Left colon (tissue), 2 donors: ENCODE measurements around the gene SP3. TPM values are rescaled to one million over a fixed set of nuclear protein-coding genes. Genes with fewer than 3 reads are reported as not detected.
A peak's percentile ranks its signal among the peaks of the same experiment; 100 is the strongest.

Experiments used
- ATAC-seq: fragments of 200-7000 bp; cut with Tn5 transposase; one replicate; pipeline ENCODE4 v1.9.1; 2020; ENCODE audit warnings: mild to moderate bottlenecking, moderate library complexity
- DNase-seq, 2 donors: peaks; one replicate each; pipeline ENCODE4 v3.0.0-alpha.2; 2020
- intact Hi-C, 2 donors: fragments of 100-400 bp; cut with DNase I in 1 of 2; cut with micrococcal nuclease in 1 of 2; formaldehyde crosslinking; loops; one replicate each; pipeline versions ENCODE4 v1.11.2 to v1.14.0; 2022; cut with DNase I, micrococcal nuclease
- total RNA-seq, 2 donors: library from RNA; stranded (reverse); fragmentation: NEBNext Ultra II Directional; extraction: Animal tissue kit (Norgen Biotek cat#: 25700); gene quantifications; one replicate each; pipeline ENCODE4 v1.2.1, GENCODE V29; 2021
- donor health status: DM: no; HTN: no; CAD: no.
- donor health status: DM: yes; HTN: yes; CAD: no.

Gene SP3
- total RNA-seq, 2 donors from 2014 or later = 67.8 to 92.6 TPM

DNA sequence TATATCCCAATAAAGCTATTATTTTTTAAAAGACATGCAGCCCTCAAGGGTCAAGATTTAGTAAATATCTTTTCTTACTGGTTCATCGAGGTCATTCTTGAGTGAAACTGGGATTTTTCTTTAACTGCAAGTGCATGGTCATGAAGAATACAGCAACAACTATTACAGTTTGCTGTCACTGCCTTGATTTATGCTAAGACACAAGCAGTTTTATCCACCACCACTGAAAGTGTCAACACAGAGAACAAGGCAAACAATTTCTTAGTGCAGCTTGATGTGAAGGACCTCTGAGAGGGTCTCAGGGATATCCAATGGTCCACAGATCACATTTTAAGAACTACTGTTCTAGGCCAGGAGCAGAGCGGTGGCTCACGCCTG is 12.1 kb downstream of the SP3 start:
- DNase-seq = no peak
- intact Hi-C loops = no loop called here
- no peak for ATAC-seq

DNA sequence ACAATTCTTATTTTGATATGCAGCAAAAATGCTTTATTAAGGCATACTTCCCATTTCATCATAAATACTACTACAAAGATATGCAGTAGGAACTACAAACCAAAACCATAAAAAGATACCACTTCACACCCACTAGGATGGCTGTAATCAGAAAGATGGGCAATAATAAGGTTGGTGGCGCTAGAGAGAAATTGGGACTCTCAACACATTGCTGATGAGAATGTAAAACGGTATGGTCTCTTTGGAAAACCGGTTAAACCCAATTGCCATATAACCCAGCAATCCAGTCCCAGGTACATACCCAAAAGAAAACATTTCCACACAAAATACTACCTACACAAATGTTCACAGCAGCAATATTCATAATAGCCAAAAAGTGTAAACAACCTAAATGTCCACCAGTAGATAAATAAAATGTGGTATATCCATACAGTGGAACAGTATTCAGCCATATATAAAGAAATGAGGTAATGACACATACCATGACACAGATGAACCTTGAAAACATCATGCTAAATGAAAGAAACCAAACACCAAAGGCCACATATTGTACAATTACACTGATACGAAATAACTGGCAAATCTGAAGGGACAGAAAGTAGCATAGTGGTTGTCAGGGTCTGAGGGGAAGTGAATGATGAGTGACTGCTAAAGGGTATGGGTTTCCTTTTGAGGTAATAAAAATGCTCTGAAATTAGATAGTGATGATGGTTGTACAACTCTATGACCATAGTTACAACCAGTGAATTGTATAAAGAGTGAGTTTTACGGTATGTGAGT is 12.7 kb downstream of the SP3 start:
- ATAC-seq (peak; percentile 11), DNase-seq (no peak)
- intact Hi-C loops = no loop called here

DNA sequence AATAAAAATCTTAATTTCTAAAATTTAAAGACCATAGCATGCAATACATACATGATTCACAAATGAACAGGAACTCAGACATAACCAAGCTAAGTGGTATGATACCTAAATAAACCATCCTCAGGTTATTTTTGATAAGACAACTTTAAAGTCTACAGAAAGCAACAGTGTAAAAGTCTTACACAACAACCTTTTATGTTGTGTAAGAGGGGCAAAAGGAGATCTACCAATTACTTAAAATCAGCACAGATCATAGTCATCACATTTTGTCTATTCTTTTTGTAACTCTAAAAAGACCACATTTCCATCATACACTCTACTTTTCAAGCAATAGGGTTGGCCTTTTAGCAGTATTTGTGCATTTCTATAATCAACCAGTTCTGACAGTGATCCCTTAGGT is 16.3 kb downstream of the SP3 start:
- intact Hi-C loops = no loop called here
- DNase-seq (no peak), ATAC-seq (no peak)

DNA sequence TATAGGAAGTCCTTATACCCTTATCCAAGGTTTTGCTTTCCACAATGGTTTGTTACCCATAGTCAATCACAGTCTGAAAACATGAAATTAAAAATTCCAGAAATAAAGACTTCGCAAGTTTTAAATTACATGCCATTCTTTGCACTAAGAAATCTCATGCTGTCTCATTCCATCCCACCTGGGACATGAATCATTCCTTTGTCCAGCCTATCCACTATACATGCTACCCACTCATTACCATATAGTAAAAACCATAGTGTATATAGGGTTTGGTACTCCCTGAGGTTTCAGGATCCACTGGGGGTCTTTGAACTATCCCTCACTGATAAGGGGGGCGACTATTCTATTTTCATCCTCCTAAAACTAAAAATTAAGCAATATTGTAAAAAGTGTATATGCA is 17.0 kb downstream of the SP3 start:
- ATAC-seq = no peak
- intact Hi-C loops = no loop called here
- no peak for DNase-seq

DNA sequence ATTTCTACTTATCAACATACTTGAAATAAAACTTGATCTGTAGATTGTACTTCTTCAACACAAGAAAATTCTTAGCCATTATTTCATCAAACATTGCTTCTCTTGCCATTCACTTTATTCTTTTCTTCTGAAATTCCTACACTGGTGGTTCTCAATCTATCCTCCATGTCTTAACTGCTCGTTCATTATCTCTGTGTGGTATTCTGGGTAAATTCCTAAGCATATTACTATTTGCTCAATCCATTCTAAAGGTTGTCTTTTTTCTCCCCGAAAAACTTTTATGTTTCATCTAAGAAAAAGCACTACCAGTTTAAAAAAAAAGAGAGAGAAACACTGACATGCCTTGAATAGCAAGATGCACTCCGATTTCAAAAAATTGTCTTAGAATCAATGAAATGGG is 18.0 kb downstream of the SP3 start:
- no peak for ATAC-seq
- intact Hi-C loops = no loop called here
- DNase-seq = no peak

DNA sequence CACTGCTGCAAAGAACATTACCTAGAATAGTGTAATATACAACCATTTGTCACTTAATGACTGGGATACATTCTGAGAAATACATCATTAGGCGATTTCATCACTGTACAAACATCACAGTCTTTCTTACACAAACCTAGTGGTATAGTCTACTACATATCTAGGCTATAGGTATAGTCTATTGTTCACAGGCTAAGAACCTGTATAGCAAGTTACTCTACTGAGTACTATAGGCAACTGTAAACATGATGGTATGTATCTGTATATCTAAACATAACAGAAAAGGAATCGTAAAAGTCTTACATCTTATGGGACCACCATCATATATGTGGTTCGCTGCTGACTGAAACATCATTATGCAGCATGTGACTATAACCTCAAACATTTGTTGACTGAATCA is 21.4 kb downstream of the SP3 start:
- ATAC-seq = no peak
- intact Hi-C loops = no loop called here
- DNase-seq = no peak

DNA sequence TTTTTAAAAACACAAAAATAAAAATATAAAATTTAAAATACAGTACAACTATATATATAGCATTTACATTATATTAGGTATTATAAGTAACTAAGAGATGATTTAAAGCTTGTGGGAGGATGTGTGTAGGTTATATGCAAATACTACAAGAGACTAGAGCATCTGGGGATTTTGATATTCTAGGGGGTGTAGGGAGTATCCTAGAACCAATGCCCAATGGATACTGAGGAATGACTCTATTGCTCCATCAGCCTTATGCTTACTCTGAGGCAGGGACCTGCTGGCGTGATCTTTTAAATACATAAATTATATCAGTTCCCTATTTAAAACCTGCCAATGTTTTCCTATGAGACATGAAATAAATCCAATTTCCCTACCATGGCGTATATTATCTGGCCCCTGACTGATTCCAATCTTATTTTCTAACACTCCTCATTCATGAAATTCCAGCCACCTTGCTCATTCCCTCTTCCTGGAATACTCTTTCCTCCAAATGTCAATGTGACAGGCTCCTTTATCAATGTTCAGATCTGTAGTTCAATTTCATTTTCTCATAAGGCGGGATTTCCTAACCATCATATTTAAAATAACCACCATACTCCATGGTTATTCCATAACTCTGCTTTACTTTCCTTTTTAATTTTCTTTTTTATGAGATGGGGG is 22.2 kb downstream of the SP3 start:
- ATAC-seq = no peak
- DNase-seq = no peak
- intact Hi-C loops = no loop called here

DNA sequence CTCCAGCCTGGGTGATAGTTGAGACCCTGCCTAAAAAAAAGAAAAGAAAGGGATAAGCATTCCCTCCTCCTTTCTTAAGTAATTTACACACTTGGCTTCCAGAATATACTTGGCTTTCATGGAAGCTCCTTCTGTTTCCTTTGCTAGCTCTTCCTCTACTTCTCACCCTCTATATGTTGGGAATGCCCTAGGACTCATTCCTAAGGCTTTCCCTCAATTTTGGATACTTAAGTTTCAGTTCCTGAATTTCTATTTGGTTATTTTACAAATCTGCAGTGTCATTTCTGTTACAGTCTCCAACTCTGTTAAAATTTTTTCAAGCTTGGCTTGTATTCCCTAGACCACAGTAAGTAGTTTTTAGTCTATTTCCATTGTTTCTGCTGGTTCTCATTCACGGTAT is 23.6 kb downstream of the SP3 start:
- ATAC-seq (no peak), DNase-seq (no peak)
- intact Hi-C loops = no loop called here

DNA sequence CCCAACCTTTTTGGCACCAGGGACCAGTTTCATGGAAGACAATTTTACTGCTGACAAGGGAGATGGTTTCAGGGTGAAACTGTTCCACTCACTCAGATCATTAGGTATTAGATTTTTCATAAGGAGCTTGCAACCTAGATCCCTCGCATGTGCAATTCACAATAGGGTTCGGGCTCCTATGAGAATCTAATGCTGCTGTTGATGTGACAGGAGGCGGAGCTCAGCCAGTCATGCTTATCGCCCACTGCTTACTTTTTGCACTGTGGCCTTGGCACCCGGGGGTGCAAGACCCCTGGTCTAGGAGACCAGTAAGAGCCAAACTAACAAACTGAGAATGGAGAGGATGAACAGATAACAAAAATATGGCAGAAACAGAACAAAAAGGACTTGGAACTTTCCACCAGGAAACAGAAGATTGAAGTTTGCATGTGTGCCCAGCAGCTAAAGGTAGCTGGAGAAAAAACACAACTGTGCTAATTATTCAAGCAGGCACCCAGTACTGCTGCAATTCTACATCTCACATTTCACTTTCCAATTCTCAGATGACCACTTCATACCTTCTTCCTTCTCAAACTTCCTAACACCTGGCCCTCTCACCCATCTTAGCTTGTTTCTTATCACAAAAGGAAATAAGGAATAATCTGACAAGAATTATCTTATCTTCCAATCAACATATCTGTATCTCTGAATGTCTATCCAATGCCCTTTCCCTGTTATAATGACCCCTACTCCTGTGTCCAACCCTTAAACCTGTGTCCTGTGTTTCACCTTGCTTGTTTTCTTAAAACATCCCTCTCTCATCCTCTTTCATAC is 24.8 kb downstream of the SP3 start:
- no peak for DNase-seq
- peak; percentile 19 for ATAC-seq
- intact Hi-C loops = no loop called here

DNA sequence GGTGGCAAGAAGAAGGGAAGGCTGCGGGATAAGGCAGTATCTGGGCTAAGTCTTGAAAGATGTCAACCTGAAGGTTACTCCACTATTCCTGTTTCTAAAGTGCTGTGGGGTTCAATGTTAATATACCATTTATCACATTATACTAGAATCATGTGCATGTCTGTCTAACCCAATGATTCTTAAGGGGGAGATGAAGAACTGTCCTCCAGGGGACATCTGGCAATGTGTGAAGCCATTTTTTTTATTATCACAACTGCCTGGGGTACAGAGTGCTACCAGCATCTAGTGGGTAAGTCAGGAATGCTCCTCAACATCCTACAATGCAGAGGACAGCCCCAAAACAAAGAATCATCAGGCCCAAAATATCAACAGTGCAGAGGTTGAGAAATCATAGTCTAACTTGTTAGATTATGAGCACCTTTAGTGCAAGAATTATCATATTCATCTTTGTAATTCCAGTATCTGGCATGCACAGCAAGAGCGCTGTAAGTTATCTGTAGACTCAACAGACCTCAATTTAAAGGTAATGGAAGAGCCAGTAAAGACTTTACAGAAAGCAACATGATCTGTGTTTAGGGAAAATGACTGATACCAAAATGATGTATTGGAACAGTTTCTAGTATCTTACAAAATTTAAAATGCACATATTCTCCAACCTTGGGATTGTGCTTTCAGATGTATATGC is 26.3 kb downstream of the SP3 start:
- ATAC-seq (no peak), DNase-seq (no peak)
- intact Hi-C loops = no loop called here

DNA sequence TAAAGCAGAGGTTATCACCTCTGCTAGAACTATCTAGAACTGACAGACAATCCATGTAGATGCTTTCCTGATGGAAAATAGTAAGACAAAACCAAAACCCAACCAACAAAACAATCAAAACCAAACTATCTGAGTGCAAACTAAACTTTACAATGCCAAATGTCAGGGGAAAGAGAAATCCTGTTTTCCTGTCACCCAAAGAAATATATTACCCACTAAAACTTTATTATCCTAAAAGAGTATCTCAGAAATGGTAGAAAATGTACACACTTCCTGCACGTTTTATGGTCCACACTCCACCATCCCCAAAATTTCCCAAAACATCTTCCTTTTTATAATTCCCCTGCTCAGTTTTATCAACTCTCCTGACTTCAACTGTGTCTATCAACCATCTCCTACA is 29.9 kb downstream of the SP3 start:
- DNase-seq (no peak), ATAC-seq (no peak)
- intact Hi-C loops = no loop called here

DNA sequence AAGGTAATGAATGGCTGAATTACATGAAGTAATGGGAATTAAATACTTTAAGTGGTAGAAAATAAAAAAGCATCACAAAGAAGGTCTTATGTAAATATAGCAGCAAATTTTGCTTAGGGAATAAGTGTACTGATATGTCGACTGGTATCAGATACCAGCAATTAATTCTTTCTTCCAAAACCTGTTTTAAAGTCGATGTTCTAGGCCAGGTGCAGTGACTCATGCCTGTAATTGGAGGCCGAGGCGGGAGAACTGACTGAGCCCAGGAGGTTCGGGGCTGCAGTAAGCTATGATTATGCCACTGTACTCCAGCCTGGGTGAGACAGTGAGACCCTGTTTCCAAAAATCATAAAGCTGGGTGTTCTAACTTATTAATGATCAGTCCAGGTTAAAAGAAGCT is 30.3 kb downstream of the SP3 start:
- peak; percentile 49 for ATAC-seq

DNA sequence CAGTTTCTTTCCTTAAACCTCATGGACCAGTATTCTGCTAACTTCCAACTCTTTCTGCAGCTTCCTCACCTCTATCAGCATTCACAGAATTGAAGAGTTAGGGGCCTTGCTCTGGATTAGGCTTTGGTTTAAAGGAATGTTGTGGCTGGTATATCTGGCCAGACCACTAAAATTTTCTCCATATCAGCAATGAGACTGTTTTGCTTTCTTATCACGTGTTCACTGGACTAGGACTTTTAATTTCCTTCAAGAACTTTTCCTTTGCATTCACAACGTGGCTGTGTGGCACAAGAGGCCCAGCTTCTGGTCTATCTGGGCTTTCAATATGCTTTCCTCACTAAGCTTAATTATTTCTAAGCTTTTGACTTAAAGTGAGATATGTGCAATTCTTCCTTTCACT is 33.4 kb downstream of the SP3 start:
- ATAC-seq (no peak), DNase-seq (no peak)
- intact Hi-C loops = no loop called here

More for the DNA sequence above, 30.3 kb downstream of the SP3 start:
- intact Hi-C loops = no loop called here
- no peak for DNase-seq

DNA sequence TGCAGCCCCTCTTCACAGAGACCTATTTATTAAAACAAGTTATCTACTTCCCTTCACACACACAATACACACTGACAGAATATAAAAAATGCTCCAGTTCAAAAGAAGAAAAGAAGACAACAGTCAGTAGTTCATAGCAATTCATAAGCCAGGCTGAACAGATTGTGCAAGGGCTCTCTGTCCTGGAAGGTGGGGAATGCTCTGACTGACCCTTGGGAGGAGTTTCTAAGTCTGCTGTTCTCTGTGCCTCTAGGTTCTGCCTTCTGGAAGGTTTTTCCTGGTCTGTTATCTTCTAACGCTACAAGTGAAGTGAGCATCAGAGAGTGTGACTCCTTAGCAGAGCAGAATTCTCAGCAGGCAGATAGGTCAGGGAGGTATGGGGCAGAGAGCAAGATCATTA is 35.7 kb downstream of the SP3 start:
- intact Hi-C loops = no loop called here
- ATAC-seq = peak; percentile 21
- no peak for DNase-seq

DNA sequence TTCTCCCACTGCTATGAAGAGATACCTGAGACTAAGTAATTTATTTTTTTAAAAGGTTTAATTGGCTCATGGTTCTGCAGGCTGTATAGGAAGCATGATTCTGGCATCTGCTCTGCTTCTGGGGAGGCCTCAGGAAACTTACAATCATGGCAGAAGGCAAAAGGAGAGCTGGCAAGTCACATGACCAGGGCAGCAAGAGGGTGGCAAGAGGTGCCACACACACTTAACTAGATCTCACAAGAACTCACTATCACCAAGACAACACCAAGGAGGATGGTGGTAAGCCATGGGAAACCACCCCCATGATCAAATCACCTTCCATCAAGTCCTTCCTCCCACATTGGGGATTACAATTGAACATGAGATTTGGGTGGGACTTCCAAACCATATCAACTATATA is 38.3 kb downstream of the SP3 start:
- DNase-seq (no peak), ATAC-seq (no peak)
- intact Hi-C loops = no loop called here

DNA sequence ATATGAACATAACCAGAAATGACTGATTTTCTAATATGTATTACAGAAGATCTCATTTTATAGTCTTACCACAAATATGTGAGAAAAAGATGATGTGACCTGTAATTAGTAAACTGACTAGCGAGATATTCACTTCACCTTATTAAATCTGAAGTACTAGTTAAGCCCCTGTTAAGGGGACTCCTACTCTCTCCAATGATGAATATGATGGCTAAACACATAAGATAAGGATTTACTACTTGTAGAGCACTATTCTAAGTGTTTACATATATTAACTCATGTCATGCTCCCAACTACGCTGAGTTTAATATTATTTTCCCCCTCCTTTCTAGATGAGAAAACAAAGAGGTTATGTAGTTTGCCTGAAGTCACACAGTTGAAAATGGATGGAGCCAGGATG is 40.9 kb downstream of the SP3 start:
- ATAC-seq (no peak), DNase-seq (no peak)
- intact Hi-C loops = no loop called here

DNA sequence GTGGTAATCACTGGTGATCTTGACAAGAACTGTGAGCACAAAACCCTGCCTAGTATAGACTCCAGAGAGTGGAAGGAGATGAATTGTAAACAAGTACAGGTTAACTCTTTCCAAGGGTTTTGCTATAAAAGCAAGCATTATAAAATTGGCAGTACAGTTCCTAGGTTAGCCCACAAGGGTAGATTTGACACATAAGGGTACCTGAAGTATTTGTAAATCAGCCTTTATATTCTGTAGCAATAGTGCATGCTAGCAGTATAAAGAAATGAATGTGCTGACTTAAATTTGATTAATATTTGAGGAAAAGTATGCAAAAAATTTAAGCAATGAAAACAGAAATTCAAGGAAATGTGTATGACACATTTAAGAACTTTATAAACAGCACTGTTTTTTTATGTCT is 42.4 kb downstream of the SP3 start:
- intact Hi-C loops = no loop called here
- no peak for ATAC-seq

DNA sequence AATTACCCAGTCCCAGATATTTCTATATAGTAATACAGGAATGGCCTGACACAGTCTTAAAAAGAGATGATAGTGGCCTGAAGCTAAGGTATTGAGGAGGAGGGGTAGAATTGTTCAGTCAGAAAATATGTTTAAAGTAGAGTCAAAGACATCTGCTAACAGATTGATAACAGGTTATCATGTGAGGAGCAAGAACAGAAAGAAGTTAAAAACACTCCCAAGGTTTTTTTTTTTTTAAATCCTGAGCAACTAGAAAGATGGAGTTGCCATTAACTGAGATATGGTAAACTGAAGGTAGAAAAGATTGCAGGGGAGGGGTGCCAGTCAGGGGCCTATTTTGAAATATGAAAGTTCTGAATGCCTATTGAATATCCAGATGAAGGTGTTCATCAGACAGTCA is 43.1 kb downstream of the SP3 start:
- DNase-seq (no peak), ATAC-seq (no peak)
- intact Hi-C loops = no loop called here

More for the DNA sequence above, 42.4 kb downstream of the SP3 start:
- no peak for DNase-seq

DNA sequence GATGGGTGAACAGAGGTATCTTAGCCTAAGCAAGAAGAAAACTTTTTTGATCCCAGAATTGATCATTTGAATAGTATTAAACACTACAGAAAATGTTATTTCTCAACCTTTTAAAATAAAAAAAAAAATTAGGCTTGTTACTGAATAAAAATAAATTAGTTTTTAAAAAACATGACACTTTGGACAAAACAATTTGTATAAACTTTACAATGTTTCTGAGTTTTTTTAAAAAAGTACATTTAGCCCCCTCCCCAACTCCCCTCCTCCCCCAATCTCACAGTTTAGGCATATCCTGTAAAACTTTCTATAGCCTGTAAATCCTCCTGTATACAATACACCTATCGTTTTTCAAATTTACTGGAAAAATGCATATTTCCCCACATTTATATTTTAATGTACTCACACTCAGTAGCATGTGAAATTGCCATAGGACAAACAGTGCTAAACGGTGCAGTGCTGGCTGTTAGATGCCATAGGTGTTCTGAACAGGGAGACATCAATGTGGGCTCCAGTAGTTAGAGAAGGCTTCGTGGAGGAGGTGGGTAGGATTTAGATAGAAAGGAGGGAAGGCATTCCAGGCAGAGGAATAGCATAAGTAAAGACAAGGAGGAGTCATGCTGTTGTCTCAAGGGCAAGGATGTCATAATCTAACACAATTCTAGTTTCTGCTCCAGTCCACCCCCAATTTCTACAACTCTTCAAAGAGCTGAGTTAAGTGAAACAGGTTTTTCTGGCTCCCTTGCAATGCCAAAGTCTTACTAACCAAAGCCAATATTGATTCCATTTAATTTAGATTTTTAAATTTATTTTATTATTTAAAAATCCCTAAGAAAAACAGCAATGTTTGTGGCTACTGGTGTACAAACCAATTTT is 50.9 kb downstream of the SP3 start:
- ATAC-seq = no peak
- intact Hi-C loops = no loop called here
- DNase-seq = no peak
